Activated CD4-positive, alpha-beta T cell treated with anti-CD3 and anti-CD28 coated beads, Interleukin-2, Interleukin-4, amounts not matched to agents 100 ng/mL and 50 ng/mL, durations not matched to agents 16 hours and 8 hours (primary cell): ENCODE measurements around the gene MRPL46.
"Not testable (repeated sequence)": the region's sequence is repeated elsewhere in the genome, so short reads cannot be mapped to it uniquely, and the experiment has no call there.

ENCODE experiments used
- DNase-seq: peaks from one replicate; pipeline ENCODE4 v3.0.0-alpha.2; 2020; ENCODE audit warnings: low spot score

The MRPL46 gene

GRCh38 chr15:88441076-88441730 is 26.0 kb downstream of the MRPL46 start:
- DNase-seq = no peak

GRCh38 chr15:88440021-88440420 is 27.2 kb downstream of the MRPL46 start:
- DNase-seq = peak; percentile 35

- DNase-seq = no peak
These were observed 29.0 kb downstream of the MRPL46 start for GRCh38 chr15:88438181-88438580.

- not testable (repeated sequence) for DNase-seq
These were observed 33.1 kb downstream of the MRPL46 start for GRCh38 chr15:88434106-88434505.

- DNase-seq = no peak
These were observed 34.0 kb downstream of the MRPL46 start for GRCh38 chr15:88433046-88433685.

- DNase-seq = no peak
These were observed 35.7 kb downstream of the MRPL46 start for GRCh38 chr15:88431441-88431840.

GRCh38 chr15:88430051-88430450 is 37.1 kb downstream of the MRPL46 start:
- no peak for DNase-seq

GRCh38 chr15:88428805-88429605 is 38.2 kb downstream of the MRPL46 start:
- no peak for DNase-seq

- no peak for DNase-seq
These were observed 39.1 kb downstream of the MRPL46 start for GRCh38 chr15:88428053-88428452.

GRCh38 chr15:88426304-88426703 is 40.9 kb downstream of the MRPL46 start:
- no peak for DNase-seq

- DNase-seq = no peak
These were observed 43.9 kb downstream of the MRPL46 start for GRCh38 chr15:88423331-88423730.

GRCh38 chr15:88419830-88420229 is 47.4 kb downstream of the MRPL46 start:
- peak; percentile 73 for DNase-seq
